ENCODE results near the gene GALNT3.

Gene GALNT3

DNA sequence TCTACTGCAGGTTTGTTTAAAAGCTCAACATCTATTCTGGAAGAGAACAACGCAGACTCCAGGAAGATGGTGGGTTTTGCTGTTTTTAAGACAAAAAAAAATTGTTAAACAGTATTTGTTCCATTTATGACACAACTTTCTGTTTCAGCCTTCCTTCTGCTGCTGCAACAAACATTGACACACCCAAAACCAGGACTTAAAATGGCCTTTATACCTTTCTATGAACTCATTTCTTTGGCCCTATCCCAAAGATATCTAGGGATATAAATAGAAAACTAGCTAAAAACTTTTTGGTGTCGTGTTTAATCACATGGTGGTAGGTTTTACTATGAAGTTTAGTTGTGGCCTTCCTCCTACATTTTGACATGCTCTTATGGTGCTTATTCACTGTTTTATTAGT, 964 bp upstream of the GALNT3 start:
- DNase-seq: no peak

DNA sequence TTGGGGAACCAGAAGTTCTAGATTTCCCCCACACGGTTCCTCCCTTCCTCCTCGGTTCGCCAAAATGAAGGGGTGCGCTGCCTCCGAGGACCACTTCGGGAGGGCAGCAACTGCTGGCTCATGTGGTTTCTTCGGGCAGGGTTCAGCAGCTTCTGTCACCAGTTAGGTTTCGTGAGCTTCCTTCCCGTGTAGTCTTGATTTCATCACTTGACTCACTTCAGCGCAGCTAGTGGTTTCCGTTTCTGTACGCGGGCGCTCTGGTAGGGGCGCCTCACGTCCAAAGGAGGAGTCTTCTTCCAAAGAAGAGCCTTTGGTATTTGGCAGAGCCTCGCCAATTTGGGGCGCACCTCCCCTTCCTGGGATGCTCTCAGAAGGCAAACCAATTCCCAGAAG, 485 bp upstream of the GALNT3 start:
- DNase-seq: peak; percentile 23

DNA sequence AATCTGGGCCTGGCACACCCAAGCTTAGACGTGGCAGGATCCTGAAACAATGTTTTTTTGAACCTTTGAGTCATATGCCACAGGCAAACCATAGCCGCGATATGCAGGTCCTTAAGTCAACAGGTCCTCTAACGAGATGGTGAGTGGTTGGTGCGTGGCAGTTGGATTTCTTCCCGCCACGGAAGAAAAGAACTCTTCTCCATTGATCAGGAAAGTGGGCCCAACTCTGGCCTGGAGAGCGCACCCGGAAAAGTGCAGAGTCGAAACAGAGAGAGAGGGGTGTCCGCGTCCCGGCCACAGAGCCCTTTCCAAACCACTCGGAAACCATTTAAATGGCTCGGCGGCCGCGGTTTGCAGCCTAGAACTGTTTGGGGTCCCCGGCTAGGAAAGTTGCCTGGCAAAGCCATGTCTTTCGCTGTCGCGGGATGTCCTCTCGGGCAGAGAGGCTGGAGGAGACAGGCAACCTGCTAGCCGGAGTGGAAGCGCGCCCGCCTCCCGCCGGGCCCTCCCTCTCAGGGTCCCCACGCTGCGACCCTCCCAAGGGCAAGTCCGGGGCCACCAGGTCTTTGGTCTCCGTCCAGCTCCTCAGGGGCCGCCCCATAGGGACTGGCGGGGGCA, 777 bp downstream of the GALNT3 start:
- no peak for DNase-seq

DNA sequence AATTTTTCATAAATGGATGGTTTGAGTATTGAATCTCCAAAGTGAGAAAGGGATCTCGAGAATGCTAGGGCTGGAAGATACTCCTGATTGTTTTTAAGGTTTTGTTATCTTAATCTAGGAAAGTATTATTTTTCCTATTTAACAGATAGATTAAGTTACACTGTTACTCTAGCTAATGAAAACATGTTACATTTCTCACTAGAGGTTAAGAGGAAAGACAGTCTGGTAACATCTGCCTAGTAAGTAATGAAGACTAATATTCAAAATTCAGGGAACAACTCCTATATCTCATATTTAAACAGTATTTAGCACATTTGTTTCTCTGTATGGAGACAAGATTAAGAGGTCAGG, 2.0 kb downstream of the GALNT3 start:
- no peak for DNase-seq

DNA sequence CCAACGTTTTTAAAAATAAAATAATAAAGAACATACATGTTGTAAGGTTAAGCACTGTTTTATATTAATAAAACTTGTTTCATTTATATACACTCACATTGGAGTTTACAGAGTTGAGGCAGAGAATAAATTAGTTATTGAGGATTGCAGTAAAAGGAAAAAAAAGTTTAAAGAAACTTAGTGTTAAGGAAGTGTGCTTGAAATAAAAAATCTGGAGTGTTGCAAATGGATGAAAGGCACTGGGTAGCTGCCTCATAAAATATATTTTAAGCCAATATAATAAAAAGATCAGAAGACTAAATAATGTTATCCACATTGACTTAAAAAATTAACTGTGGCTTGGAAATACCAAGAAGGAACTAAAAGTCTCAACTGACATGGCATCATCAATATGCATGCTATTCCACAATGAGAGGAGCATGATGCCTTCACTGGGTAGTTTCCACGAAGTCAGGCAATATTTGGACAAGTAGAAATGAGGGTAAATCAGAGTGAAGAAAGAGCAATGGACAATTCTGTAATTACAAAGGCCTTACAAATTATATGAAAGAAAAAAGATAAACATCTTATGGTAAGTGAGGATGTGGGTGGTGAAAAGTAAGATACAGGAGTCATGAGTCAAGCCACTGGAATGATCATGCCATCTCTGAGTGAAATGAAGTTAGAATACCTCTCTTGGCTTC, 2.5 kb downstream of the GALNT3 start:
- no peak for DNase-seq

DNA sequence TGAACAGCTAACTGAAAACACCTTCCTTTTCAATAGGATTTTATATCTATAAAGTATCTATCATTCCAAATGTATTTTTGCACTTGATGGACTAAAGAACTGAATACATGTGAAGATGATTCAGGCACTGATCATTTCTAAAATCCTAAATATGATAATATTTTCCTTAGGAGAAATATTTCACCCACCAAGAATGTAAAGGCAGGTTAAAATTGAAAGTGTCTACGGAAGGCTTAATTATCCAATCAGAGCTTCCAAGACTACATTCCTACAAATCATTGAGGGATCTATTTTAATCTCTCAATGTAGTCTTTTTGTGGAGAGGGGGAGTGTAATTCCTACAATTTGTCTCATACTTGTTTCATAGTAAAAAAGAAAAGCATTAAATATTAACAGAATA, 3.6 kb downstream of the GALNT3 start:
- DNase-seq: no peak

DNA sequence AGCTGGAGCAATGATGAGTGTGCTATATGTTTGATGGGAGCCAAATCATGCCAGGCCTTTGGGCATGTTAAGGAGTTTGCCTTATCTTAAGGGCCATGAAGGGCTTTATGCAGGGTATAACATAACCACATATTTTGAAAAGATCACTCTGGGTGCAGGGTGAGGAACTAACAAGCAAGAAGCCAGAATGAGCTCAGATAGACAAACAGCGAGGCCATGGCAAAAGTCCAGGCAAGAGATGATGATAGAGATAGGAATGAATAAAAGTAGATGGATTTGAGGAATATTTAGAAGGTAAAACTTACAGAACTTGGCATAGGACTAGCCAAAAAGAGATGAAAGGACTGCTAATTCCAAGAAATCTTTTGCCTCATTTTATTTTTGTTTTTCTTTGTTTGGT, 6.7 kb downstream of the GALNT3 start:
- no peak for DNase-seq

DNA sequence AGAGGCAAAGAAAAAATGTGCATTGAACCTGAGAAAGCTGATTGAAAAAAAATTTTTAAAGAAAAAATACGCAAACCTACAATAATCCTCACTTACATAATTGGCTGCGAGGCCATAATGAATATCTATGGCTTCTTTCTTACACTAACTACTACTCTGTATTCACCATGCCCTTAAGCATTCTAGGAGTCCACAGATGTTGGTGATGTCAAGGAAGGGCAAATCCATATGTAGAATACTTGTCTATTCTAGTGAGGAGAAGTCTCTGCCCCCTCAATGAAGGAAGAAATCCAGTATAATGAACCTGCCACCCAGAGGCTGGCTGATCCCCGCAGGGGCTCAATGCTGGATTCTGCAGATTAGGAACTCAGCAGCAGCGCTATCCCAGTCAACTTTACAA, 14.3 kb downstream of the GALNT3 start:
- DNase-seq: no peak

DNA sequence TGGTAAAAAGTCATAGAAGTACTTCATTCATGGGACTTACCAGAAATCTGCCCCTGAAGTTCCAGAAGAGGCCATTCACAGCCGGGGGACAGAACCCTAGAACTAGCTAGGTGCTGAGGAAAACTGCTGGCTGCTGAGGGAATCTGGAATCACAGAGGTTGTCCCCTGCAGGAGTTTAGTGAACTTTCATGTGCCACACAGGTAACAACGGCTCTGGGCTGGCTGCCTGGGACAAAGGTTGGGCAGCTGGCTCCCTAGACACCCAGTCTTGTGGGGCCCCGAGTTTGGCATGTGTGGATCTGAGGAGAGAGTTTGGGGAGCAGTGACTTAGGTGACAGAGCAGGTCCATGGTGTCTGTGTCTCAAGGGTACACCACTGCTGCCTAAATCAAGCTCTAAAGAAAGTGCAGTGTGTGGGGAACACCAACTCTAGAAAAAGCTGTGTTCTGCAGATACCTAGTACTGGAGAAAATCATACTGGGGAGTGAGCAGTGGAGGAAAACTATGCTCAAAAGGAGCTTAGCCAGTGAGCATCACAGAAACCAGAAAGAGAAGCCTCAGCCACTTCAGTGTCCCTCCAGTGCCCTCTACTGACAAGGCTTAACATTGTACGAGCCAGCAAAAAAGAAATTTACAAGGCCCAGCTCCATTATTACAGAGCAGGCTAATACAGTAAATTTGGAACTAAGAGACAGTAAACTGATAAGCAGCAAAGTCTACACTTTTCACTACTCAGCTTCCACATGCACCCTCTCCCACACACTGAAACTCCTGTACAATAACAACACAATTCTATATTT, 15.2 kb downstream of the GALNT3 start:
- DNase-seq: no peak

DNA sequence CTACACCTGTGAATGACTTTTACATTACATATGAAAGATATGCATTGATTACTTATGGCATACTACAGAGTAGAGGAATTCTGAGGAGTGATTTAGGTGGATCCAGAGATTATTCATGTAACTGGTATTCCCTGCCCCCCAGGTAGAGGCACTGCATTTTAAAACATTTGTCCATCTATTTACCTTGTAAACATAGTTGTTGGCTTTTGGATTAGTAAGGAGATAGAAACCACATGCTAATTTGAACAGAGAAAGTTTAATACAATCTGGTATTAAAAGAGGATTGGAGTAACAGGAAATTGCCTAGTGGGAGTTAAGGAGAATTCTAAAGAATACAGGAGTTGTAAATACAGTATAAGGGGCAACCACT, 15.9 kb downstream of the GALNT3 start:
- no peak for DNase-seq

DNA sequence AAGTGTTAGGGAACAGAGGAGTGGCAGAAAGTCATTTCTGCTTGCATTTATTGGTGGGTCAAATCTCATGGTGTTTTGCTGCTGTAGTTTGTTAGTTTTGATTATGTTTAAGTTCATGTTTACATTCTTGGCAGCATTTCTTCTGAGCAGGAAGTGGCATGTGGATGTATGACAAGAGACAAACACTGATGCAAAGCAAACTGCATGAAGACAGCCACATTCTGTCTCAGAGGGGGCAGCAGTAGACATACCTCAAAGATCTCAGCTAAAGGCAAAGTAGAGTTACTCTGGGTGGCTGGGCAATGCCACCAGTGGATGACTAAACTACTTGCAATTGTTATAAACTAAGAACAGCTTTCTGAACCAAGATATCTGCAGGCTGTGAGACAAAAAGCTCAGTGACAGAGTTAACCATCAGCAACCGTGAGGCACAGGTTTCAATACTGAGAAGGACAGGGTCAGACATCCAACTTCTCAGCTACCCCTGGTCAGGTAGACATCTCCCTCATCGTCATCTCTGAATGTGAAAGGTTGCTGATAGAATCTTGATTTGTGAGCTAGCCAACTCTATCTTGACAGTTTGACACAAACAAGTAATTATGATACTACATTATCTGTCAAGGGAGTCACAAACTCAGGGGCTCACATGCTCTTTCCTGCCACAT, 16.4 kb downstream of the GALNT3 start:
- DNase-seq: no peak

DNA sequence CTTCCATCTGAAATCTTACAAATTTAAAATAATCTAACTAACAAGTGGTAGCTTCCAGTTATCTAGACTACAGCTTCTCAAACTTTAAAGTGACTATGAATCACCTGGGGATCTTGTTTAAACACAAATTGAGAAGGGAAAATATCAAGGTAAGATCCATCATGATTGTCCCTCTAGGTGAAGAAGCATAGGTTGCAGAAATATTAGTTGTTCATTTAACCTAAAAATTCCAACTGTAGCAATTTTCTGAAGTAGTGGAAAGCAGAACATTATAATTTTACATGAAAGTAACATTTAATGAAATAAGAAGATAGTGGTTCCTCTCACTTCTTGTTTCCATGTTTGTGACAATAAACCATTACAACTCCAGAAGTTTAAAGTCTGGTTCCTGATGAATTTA, 17.3 kb downstream of the GALNT3 start:
- no peak for DNase-seq

DNA sequence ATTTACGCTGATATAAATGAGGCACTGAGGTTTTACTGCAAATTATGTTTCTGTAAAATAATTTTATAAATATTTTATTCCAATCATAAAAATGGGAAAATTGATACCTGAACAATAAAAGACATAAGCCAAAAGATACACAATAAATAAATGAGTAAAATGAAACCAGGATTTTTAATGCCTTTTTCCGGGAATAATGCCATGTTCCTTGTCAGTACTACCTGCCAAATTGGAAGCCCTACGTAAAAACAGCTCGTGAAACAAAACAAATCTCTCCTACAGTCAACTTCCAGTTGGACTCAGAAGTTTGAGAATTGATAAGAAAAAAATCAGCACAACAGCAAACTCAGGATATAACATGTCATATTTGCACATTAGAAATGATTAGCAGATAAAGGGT, 18.0 kb downstream of the GALNT3 start:
- no peak for DNase-seq

DNA sequence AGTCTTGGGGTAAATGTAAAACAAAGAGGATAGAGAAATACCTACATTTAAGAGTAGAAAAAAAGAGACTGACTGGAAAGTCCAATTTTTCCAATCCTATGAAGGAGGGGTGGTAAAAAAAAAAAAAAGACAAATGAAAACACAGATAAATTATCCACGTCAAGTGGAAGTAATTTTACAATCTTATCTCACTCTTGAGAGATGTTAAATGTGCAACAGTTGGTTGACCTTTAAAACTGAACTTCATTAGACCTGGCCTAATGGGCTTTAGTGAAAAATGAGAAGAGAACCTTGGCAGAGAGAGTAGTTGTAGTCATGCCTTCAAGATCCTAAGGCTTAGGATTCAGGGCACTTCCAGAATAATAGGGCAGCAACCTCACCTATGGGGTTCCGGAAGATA, 20.4 kb downstream of the GALNT3 start:
- no peak for DNase-seq

DNA sequence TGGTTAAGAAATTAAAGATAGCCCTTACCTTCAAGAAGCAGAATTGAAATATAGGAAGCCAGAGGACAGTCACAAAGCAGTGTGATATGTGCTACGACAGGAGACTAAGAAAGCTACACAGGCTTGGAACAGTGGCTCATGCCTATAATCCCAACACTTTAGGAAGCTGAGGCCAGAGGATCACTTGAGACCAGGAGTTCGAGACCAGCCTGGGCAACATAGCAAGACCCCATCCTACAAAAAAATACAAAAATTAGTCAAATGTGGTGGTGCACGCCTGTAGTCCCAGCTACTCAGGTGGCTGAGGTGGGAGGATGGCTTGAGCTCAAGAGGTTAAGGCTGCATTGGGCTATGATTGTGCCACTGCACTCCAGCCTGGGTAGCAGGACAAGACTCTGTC, 21.9 kb downstream of the GALNT3 start:
- DNase-seq: no peak

DNA sequence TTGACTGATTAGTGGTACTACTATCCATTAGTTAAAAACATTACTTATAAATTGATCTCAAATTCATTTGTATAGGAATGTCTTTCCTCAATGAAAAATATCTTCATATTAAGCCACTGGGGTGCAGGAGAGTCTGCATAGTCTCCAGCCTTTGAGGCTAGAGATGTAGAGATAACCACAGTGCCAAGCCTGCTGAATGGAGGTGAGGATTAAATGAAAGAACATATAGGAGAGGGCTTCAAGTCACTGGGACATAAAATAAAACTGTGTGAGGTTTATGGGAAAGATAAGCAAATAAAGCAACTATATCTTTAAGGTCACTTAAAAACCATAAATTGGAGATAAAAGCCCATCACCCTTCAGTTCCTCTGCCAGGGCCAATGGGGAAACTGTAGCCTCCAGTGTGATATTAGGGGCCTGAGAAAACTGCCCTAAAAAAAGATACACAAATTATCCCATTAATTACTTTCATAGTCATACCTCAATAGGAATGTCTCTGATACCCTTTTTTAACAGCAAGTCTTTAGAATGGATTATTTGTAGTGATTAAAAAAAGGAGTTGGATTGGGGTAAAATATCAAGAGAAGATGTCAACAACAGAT, 27.6 kb downstream of the GALNT3 start:
- DNase-seq: no peak

DNA sequence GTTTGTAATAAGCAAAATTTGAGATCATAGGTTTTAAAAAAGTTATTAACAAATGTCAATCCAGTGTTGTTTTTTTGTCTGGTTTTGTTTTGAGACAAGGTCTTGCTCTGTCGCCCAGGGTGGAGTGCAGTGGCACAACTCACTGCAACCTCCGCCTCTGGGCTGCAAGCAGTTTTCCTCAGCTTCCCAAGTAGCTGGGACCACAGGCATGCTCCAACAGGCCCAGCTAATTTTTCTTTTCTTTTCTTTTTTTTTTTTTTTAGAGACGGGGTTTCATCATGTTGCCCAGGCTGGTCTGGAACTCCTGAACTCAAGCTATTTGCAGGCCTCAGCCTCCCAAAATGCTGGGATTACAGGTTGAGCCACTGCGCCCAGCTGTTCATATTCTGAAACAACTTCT, 31.3 kb downstream of the GALNT3 start:
- no peak for DNase-seq

DNA sequence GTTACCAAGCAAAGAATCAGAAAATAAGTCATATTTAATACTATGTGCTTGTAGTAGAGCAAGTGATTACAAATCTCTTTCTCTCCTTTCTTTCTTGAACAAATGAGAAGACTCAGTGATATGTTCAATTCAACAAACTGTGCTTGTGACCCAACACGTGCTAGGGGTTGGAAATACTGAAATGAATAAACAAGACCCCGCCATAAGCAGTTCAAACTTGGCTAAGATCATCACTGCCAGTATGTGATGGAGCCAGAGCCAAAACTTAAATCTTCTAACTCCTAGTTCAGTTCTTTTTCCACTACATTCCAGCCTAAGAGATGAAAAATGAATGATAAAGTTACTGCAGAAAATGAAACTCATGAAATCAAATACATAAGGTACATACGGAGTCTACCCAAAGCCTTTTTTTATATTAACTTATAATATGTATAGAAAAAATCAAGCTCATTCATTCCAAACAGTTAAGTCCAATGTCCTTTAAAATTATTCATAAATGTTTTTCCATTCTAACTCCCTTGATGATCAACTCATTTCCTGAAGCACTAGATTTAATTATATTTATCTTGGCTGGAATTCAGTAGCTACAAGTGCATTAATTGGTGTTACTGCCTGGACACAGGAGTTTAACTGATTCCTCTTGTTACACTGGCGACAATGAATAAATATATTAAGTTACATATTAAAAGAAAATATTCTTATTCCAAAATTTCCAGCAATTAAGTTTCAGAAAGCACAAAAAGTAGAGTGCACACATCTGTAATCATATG, 36.0 kb downstream of the GALNT3 start:
- no peak for DNase-seq

DNA sequence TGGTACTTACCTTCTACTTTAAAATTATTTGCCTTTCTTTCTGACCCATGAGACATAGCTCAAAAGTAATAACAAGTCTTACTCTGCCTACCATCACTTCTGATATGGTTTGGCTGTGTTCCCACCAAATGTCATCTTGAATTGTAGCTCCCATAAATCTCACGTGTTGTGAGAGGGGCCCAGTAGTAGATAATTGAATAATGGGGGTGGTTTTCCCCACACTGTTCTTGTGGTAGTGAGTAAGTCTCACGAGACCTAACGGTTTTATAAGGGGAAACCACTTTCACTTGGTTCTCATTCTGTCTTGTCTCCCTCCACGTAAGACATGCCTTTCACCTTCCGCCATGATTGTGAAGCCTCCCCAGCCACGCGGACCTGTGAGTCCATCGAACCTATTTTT, 47.5 kb downstream of the GALNT3 start:
- no peak for DNase-seq

DNA sequence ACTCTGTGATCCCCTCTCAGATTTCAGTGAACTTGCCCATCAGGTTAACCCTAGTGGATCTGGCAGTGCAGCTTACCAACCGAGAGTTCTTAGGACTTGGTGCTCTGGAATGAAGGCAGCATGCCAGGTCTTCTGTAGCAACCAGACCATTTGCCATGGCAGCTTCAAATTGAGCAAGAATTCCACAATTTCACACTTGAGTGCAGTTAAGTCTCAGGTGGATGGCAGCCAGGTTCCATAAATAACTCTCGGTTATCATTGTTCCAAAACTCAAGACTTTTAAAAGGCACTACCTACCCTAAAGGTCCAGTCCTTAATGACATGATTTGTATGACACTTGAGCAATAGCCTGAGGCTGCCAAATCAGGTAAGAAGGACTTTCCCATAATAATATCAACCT, 48.1 kb downstream of the GALNT3 start:
- no peak for DNase-seq

DNA sequence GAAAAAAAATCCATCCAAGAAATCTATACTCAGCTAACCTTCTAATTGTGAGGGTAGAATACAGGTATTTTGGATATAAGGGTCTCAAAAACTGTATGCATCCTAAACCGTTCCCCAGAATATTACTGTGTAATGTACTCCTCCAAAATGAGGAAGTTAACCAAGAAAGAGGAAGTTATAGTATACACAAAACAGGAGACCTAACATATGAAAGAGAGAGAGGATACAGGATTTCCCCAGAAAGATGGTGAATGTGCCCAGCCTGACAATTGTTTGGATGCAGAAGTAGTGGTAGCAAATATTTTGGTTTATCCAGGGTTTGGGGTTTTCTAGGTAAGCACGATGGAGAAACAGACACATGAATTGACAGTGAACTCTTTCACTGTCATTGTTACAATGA, 50.6 kb downstream of the GALNT3 start:
- no peak for DNase-seq

DNA sequence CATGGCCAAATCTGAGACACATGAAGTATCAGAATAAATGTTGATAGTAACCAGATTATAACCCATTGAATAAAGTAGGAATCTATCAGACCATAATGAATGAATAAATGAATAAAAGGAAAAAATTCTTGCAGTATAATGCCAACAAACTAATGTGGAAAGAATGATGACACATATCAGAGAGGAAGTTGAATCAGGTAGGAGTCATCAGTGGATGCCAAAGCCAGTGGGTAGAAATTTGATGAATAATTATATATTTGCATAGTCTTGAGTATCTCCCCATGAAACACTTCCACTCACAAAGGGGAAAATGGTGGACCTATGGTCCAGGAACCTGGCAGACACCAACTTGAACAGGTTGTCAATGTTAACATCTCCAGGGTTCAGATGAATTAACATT, 68.6 kb downstream of the GALNT3 start:
- DNase-seq: no peak

DNA sequence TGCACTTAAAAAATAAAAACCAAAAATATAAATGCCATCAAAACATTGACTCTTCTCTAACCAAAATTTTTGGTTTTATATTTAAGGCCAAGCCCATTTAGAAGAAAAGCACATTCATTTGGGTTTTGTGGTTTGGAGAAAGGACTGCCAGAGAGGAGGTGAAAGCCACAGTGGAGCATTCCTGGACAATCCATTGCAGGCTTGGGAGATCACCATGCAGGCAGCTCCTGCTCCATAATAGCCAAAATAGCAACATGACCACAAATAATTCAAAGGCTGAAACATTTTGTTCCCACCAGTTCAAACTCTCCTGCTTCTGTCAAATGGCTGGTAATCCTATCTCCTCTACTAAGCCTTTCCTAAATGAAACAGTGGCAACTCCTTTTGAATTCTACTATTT, 73.5 kb downstream of the GALNT3 start:
- DNase-seq: no peak

Data from activated CD4-positive, alpha-beta T cell treated with anti-CD3 and anti-CD28 coated beads for 1 hour (primary cell).